GM18873 (cell line): ENCODE results near the gene ZNF677.
"Not testable (repeated sequence)": the region's sequence is repeated elsewhere in the genome, so short reads cannot be mapped to it uniquely, and the experiment has no call there.

ENCODE experiments used
- ATAC-seq: cut with Tn5 transposase; IDR thresholded peaks from one replicate; pipeline ENCODE4 v1.9.1; 2021; ENCODE audit warnings: mild to moderate bottlenecking, moderate library complexity, moderate number of reproducible peaks; ENCODE audit not compliant: unreplicated experiment, low FRiP score

Gene ZNF677

DNA sequence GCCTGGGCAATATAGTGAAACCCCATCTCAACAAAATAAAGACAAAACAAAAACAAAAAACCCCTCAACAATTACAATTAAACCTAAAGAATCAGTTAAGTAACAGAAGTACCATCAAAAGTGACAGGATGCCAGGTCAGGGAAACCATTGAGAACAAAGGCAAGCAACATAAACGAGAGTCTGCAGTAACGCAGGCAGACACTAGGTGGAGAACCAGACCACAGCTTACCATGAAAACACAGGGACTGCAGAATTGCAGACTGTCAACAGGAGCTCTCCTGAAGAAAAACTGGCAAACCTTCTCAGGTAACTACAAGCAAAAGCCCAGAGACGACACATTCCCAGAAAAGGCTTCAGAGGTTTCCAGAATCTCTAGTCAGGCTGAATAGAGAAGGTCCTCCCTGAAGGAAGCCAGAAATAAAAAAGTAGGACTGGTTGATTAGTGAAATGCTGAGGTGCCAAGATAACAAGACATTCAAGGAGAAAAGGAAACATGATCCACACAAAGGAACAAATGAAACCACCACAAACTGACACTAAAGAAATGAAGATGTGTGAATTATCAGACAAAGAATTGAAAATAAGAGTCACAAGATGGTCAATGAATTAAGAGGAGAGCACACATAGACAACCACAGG is 59.3 kb downstream of the ZNF677 start:
- ATAC-seq = no peak

DNA sequence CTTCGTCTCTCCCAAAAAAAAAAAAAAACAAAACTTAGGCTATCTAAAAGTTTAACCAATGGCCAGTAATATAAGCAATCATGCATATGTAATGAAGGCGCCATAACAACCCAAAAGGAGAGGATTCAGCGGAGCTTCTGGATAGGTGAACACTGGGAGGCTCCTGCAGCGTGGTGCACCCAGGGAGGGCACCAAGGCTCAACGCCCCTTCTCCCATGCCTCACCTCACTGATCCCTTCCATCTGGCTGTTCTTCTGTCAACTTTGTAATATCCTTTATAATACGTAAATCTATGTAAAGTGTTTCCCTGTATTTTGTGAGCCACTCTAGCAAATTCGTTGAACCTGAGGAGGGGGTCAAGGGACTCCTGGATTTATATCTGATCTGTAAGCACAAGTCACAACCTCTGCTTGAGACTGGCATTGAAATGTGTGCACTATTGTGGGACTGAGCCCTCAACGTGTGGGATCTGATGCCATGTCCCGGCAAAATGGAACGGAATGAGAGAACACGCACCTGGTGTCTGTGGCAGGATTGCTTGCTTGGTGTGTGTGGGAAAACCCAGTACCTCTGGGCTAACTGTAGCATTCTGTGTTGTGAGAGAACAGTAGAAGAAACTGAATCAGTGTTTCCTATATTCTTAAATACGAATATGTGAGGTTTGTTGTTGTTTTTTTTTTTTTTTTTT is 61.0 kb downstream of the ZNF677 start:
- ATAC-seq = no peak

DNA sequence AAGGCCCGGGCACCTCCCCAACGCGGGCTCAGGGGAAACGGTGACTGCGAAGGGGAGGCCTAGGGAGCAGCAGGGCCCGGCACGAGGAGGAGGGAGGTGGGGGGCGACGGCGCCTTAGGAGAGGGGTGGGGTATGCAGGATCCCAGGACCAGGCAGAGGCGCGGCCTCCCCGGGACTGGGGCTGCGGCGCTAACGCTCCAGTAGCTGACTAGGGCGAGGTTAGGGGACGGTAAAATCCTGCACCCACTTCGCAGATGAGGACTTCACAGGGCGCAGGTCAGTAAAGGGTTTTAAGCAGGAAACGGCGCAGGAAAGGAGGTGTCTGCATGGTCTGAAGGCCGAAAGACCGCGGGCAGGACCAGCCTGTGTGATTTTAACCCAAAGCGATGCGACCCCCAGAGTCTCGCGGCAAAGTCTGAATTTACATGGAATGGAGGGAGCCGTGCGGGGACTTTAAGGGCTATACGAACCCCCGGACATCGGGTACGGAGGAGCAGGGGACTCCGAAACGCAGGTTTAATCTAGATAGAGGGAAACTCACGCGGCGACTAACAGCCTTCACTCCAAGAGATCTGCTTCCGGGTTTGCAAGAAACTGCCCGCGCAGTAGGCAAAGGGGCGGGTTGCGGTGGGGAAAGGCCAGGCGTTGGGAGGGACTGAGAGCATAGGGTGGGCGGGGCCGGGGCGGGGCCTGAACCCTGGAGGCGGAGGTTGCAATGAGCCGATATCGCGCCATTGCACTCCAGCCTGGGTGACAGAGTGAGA is 61.7 kb downstream of the ZNF677 start, which contains the start of gene ZNF665:
ZNF665 (minus strand) TSS at position 588 of the 764 bp plus-strand sequence. CDS start 10,460 bp downstream, outside the sequence.
- no peak for ATAC-seq

DNA sequence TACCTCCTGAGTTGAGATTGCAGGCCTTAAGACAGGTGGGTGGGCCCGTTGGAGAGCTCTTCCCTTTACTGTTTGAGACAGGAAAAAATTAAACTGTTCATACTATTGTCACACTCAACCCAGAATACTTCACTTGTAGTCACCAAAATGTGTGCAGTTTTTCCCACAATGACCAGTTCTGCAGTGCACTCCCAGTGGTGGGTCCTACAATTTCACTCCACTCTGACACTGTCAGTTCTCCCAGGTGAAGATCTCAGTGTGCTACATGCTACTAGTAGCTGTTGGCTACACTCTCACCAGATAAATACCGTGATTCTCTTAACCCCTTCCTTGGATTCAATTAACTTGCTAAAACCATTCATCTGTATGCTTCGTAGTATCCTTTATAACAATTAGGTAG is 64.4 kb downstream of the ZNF677 start:
- ATAC-seq = no peak

DNA sequence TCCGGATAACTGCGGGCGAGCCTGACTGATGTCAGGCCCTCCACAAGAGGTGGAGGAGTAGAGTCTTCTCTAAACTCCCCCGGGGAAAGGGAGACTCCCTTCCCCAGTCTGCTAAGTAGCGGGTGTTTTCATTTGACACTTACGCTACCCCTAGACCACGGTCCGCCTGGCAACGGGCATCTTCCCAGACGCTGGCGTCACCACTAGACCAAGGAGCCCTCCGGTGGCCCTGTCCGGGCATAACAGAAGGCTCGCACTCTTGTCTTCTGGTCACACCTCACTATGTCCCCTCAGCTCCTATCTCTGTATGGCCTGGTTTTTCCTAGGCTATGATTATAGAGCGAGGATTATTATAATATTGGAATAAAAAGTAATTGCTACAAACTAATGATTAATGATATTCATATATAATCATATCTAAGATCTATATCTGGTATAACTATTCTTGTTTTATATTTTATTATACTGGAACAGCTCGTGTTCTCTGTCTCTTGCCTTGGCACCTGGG is 64.9 kb downstream of the ZNF677 start:
- ATAC-seq = not testable (repeated sequence)
